HG02970 (cell line): ENCODE data around the gene C11orf71.

Experiments
- ATAC-seq: cut with Tn5 transposase; IDR thresholded peaks from one replicate; pipeline ENCODE4 v1.9.1; 2021; ENCODE audit warnings: mild to moderate bottlenecking, moderate library complexity, moderate number of reproducible peaks; ENCODE audit not compliant: unreplicated experiment, low FRiP score

C11orf71 gene

GRCh38 chr11:114362326-114362725 lies 38.0 kb downstream of the C11orf71 start:
- no peak for ATAC-seq

GRCh38 chr11:114359342-114359741 lies 41.0 kb downstream of the C11orf71 start:
- ATAC-seq = no peak

DNA sequence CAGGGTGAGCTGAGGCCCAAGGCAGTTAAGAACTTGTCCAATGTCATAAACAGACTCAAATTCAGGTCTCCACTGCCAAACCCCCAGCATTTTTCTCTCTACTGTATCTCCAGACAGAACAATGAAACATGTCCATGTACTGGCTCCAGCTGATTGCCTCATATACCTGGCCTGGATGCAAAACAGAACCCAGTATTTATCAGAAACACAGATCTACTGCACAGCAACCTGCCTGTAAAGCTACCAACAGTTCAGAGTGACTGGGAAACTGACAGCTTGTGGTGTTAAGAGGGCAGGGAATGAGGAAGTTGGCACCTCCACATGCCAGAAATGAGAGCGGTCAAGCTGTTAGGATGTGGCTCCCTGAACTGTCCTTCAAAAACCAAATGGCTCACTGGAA lies 41.6 kb downstream of the C11orf71 start:
- ATAC-seq = no peak

- no peak for ATAC-seq
Observed at GRCh38 chr11:114354076-114354475, 46.2 kb downstream of the C11orf71 start.

GRCh38 chr11:114353443-114353842 lies 46.9 kb downstream of the C11orf71 start:
- no peak for ATAC-seq

DNA sequence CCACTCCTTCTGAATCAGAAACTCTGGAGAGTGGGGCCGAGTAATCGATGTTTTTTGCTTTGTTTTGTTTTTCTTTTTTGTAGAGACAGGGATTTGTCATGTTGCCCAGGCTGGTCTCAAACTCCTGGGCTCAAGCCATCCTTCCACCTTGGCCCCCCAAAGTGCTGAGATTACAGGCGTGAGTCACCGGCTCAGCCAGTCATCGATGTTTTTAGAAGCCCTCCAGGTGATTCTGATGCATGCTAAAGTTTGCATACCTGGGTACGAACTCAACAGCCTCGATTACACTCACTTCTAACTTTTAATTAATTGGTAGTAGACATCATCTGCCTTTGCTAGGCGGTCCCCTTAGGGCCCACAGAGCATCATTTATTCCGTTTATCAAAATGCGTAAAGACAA lies 50.3 kb downstream of the C11orf71 start:
- no peak for ATAC-seq
